ENCODE measurements around the gene ZNF230.

Gene ZNF230

GRCh38 chr19:44042147-44042546, 39.4 kb downstream of the ZNF230 start:
- DNase-seq (ENCODE audit: low read depth in 2 of 2): no peak

GRCh38 chr19:44050740-44051649, 48.2 kb downstream of the ZNF230 start:
- DNase-seq (ENCODE audit: low read depth in 2 of 2): no peak

GRCh38 chr19:44051650-44052402, 49.1 kb downstream of the ZNF230 start, which contains the start of gene ZNF223:
ZNF223 (plus strand) TSS chr19:44052036; CDS start chr19:44055177, 3,141 bp downstream.
- DNase-seq (ENCODE audit: low read depth in 2 of 2): peak; percentile 43 to 55

GRCh38 chr19:44055870-44056269, 53.1 kb downstream of the ZNF230 start:
- DNase-seq (ENCODE audit: low read depth in 2 of 2): no peak

- no peak for DNase-seq (ENCODE audit: low read depth in 2 of 2)
Measured at GRCh38 chr19:44059229-44059628, 56.5 kb downstream of the ZNF230 start.

- DNase-seq (ENCODE audit: low read depth in 2 of 2): no peak
Measured at GRCh38 chr19:44061038-44061437, 58.3 kb downstream of the ZNF230 start.
